ENCODE results near the gene MN1.

MN1 gene

GRCh38 chr22:27799015-27799826 is 2.3 kb downstream of the MN1 start:
- DNase-seq: no peak

GRCh38 chr22:27798511-27799014 is 3.0 kb downstream of the MN1 start:
- no peak for DNase-seq

- no peak for DNase-seq
Observed at GRCh38 chr22:27797520-27798391, 3.8 kb downstream of the MN1 start.

GRCh38 chr22:27796829-27797519 is 4.6 kb downstream of the MN1 start:
- no peak for DNase-seq

GRCh38 chr22:27795696-27796517 is 5.6 kb downstream of the MN1 start:
- no peak for DNase-seq

GRCh38 chr22:27795053-27795452 is 6.5 kb downstream of the MN1 start:
- no peak for DNase-seq

GRCh38 chr22:27794226-27794625 is 7.3 kb downstream of the MN1 start:
- DNase-seq: no peak

- no peak for DNase-seq
Observed at GRCh38 chr22:27793576-27793975, 8.0 kb downstream of the MN1 start.

GRCh38 chr22:27792452-27793161 is 8.9 kb downstream of the MN1 start:
- no peak for DNase-seq

- no peak for DNase-seq
Observed at GRCh38 chr22:27791859-27792241, 9.7 kb downstream of the MN1 start.

GRCh38 chr22:27791159-27791858 is 10.2 kb downstream of the MN1 start:
- no peak for DNase-seq

- DNase-seq: no peak
Observed at GRCh38 chr22:27790376-27791158, 11.0 kb downstream of the MN1 start.

- no peak for DNase-seq
Observed at GRCh38 chr22:27788500-27789288, 12.9 kb downstream of the MN1 start.

- DNase-seq: no peak
Observed at GRCh38 chr22:27786965-27787364, 14.6 kb downstream of the MN1 start.

GRCh38 chr22:27786291-27786932 is 15.1 kb downstream of the MN1 start:
- no peak for DNase-seq

GRCh38 chr22:27785831-27786230 is 15.7 kb downstream of the MN1 start:
- DNase-seq: no peak

GRCh38 chr22:27784120-27784475 is 17.5 kb downstream of the MN1 start:
- no peak for DNase-seq

- no peak for DNase-seq
Observed at GRCh38 chr22:27783436-27784119, 18.0 kb downstream of the MN1 start.

Data from stimulated activated CD4-positive, alpha-beta T cell treated with anti-CD3 and anti-CD28 coated beads, Interleukin-4, amount 100 ng/mL, for 1 hour (primary cell).